ENCODE data around the gene NOTCH3.

Gene NOTCH3

GRCh38 chr19:15161028-15161984, 39.5 kb downstream of the NOTCH3 start:
- peak; percentile 56 for DNase-seq (ENCODE audit: low read depth)

GRCh38 chr19:15159251-15159650, 41.5 kb downstream of the NOTCH3 start:
- DNase-seq (ENCODE audit: low read depth), result peak; percentile 31

DNA sequence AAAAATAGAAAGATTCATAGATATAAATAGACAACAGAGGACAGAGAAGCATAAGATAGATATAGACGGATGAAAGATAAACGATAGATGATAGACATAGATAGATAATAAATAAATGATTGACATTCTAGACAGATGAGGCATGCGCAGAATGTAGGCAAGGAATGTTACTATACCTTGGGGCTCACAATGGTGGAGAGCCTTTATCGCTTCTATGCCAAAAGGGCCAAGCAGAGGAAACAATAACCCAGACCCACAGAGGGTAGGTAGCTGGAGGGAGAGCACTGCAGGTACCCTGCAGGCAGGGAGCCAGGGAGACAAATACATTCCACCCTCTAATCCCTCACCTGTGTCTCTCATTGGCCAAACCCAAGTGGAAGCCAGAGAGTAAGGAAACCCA, 44.4 kb downstream of the NOTCH3 start:
- DNase-seq (ENCODE audit: low read depth), result no peak

- DNase-seq (ENCODE audit: low read depth), result no peak
These were observed 45.5 kb downstream of the NOTCH3 start for GRCh38 chr19:15155296-15155695.

DNA sequence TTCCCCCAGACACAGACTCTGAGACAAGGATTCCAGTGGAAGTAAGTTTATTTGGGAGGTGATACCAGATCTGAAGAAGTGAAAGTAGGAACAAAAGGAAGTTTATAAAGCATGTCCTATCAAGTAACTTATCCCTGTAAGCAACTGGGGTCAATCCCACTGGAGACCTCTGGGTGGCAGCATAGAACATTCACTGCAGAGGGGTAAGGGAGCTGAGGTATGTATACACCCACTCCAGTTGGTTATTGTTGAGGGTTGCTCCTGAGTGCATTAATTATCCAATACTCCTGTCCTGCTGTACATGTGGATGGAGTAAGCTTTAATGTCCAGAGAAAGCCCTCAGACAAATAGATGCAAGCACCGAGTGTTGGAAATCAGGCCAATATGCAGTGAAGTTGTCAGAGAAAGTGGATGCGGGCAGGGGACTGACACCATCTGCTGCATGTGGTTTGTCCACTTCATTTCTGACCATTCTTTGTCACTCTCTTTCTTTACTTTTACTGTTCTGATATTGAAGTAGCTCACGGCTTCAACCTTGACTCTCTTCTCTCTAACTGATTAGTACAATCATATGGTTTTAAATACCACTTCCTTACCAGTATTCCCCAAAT, 46.7 kb downstream of the NOTCH3 start:
- peak; percentile 70 for DNase-seq (ENCODE audit: low read depth)

DNA sequence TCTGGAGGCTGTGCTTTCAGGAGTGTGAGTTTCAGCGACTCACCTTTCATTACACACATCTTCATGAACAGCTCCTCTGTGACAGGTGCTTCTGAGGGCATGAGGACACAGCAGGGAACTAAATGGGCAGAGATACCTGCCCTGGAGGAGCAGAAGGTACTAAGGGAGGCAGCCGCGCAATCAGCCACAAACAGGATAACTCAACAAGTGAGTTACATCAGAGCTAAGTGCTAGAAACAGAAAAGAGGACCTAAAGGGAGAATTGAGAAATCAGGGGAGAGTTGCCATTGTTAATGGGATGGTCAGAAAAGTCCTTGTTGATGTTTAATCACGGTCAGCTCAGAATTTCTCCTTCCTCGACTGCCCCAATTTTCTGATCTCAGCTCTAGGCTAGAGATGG, 51.1 kb downstream of the NOTCH3 start:
- DNase-seq (ENCODE audit: low read depth), result no peak

- no peak for DNase-seq (ENCODE audit: low read depth)
These were observed 53.7 kb downstream of the NOTCH3 start for GRCh38 chr19:15147090-15147489.

DNA sequence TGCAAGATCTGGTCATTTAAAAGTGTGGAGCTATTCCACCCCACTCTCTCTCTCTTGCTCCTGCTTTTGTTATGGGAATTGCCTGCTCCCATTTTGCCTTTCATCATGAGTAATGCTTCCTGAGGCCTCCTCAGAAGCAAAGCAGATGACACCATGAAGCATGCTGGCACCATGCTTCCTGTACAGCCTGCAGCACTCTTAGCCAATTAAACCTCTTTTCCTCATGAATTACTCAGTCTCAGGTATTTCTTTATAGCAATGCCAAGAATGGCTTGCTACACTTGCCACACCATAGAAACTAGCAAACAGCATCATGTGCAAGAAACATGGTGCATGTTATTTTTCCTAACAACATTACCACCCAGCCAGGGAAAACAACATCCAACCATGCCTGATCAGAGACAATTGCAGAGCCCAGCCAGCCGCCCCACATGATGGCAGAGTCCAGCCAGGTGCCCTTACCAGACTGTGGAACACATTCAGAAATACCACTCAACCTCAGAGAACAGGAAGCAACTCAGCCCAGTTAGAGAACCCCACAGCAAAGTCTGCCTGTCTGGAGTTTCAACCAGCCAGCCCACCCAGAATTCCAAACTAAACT, 56.6 kb downstream of the NOTCH3 start:
- peak; percentile 38 for DNase-seq (ENCODE audit: low read depth)

GRCh38 chr19:15142313-15142712, 58.5 kb downstream of the NOTCH3 start:
- no peak for DNase-seq (ENCODE audit: low read depth)

DNA sequence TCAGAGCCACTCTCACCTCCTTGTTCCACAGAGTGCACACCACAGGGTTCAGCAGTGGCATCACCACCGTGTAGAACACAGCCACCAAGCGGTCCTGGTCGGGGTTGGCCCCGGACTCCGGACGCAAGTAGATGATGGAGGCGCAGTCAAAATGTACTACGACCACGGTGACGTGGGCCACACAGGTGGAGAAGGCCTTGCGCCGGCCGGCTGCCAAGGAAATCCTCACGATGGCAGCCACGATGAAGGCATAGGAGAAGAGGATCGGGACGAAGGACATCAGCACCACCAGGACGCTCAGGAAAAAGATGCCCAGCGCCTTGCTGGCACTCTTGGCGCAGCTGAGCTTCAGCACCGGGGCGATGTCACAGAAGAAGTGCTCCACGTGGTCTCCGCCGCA, 59.7 kb downstream of the NOTCH3 start:
- DNase-seq (ENCODE audit: low read depth), result no peak

GRCh38 chr19:15138427-15138826, 62.4 kb downstream of the NOTCH3 start:
- DNase-seq (ENCODE audit: low read depth), result no peak

DNA sequence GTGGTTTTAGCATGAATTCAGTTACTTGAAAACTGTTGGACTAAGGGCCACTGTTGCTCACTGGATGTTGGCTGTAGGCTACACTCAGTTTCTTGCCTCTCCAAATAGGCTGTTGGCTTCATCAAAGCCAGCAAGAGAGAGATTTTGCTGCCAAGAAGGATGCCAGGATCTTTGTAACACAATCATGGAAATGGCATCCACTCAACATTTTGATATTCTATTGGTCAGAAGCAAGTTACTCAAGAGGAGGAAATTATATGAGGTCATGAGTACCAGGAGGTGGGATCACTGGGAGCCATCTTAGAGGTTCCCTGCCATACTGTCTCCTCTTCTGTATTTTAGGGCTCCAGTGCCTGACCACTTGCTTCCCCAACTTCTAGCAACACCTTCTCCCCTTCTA, 63.0 kb downstream of the NOTCH3 start:
- DNase-seq (ENCODE audit: low read depth), result peak; percentile 52

- DNase-seq (ENCODE audit: low read depth), result peak; percentile 71
These were observed 64.4 kb downstream of the NOTCH3 start for GRCh38 chr19:15136234-15136954.

GRCh38 chr19:15129856-15130585, 70.8 kb downstream of the NOTCH3 start:
- DNase-seq (ENCODE audit: low read depth), result no peak

DNA sequence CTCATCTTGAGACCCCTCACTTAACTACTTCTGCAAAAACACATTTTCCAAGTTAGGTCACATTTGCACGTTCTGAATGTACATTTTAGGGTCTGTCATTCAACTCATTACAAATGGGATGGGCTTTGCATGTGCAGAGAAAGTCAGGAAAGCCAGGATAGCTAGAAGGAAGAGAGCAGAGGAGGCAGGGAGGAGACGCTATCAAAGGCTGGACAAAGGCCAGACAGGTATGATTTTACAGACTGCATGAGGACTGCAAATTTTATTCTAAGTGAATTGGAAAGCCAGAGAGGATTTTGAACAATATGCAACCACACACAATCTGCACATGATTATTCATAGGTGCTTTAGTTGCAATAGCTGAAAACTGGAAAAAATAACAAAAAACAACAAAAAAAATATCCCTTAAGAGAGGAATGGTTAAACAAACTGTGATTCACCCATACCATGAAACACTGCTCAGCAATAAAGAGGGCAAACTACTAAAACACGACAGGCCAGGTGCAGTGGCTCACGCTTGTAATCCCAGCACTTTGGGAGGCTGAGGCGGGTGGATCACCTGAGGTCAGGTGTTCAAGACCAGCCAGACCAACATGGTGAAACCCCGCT, 72.5 kb downstream of the NOTCH3 start:
- DNase-seq (ENCODE audit: low read depth), result no peak

DNA sequence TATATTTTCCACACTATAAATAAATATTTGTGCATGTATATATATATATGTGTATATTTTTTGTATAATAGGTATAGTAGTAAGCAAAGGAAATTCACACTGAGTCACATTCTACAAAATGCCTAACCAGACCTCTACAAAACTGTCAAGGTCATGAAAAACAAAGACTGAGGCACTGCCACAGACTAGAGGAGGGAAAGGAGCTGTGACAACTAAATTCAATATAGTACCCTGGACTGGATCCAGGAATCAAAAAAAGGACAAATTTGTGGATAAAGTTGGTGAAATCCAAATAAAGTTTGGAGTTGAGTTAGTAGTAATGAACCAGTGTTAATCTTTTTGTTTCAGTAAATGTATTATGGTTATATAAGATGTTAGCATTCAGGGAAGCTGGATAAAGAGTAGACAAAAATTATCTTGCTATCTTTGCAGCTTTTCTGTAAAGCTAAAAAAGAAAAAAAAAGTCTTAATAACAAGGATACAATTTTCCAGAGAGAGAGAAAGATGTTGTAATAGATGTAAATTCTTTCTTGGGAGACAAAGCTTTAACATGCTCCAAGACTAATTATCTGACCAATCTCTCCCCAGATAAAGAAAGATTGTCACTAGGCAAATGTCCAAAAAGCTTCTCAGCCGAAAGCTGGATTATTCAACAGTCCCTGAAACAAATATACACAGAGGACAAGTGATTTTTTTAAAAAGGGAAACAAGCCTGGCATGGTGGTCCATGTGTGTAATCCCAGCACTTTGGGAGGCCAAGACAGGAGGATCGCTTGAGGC, 74.5 kb downstream of the NOTCH3 start:
- peak; percentile 80 for DNase-seq (ENCODE audit: low read depth)

DNA sequence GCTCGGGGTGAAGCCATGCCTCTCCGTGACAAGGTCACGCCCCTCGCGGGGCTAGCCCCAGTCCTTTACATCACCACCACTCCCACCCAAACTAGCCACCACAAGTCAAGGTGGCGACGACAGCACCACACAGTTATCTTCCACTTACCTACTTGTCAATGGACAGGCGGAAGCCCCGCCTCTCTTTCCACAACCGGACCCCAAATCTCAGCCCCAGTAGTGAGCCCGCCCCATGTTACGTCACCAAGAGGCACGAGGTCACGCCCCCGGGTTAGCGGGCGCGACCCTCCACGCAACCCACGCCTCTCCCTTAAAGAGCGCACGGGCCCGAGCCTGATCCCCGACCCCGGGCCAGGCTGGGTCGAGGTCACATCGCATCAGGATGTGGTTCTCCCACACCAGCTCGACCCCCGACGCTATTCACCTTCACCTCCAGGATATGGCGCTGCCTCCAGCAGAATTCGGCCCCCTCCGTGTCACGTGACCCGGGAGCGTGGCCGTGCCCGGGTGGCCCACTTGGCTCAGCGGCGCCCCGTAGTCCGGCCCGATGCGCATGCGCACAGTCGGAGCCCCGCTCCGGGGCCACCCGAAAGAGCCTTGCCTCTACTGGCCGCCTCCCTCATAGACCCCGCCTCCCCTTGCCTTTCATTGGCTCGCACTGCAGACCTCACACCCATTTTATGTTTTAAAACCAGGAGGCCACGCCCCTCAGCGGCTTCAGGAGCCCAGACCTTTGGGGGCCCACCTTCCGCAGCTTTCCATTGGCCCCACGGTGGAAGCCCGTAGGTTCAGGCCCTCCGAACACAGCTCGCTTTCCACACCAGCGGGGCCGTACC, 75.3 kb downstream of the NOTCH3 start:
- DNase-seq (ENCODE audit: low read depth), result peak; percentile 98

DNA sequence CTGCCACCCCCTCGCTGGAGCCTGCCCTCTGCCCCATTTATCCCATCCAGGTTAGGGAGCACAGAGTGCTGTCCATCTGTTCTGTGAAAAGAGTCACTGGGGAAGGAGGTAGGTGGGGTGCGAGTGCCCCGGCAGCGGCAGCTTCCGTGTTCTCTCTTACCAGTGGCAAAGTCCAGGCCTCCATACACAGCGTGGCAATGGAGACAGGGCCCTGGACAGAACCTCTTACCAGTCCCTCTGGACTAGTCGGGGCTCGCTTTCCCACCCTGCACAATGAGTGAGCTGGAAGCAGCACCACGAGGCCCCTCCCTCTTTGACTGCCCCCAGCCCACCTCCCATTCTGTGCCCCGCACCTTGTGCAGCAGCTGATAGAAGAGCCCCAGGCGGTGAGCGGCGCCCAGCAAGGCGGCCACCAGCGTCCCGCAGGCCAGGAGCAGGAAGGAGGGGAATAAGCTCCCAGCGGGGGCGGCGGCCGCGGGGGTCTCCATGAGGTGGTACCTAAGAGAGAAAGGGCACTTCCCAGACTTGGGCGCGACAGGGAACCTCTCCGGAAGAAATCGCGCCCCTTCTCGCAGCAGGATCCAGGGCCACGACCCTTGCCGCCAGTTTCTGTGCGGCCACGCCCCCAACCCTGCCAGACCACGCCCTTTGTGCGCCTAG, 76.1 kb downstream of the NOTCH3 start:
- DNase-seq (ENCODE audit: low read depth), result peak; percentile 29

DNA sequence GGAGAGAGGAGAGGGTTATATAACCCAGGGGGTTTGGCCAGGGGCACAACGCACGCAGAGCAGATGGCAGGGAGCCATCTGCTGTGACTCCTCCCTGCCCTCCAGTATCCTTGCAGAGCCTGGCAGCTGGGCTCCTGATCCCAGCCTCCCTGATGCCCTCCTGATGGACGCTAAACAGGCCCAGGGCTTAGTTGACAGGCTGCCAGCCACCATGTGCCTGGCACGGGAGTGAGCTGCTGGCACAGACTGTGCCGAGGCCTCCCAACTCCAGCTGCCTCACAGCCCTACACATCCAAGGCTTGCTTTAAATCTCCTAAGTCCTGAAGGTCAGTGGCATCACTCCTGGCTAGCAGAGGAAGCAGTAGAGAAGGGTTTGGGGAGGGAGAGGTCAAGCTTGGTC, 76.9 kb downstream of the NOTCH3 start:
- no peak for DNase-seq (ENCODE audit: low read depth)

Data from EH (cell line).